Activated CD8-positive, alpha-beta T cell treated with anti-CD3 and anti-CD28 coated beads for 36 hours (primary cell): Measurements from ENCODE around the gene LRRC71. TPM values are rescaled to one million over a fixed set of nuclear protein-coding genes. Genes with fewer than 3 reads are reported as not detected.

Source experiments
- ATAC-seq: fragments of 200-7000 bp; cut with Tn5 transposase; one replicate; pipeline ENCODE4 v1.10.0; 2021; ENCODE audit warnings: mild to moderate bottlenecking, moderate library complexity
- CTCF ChIA-PET: fragments of 350-600 bp; sonication (Branson Sonifier 250); formaldehyde crosslinking; loops from one replicate; lab custom pipeline; 2021; ENCODE audit warnings: antibody characterized with exemption; lab: Charles Lee
- POLR2A ChIA-PET: fragments of 350-600 bp; sonication (Branson Sonifier 250); formaldehyde crosslinking; loops from one replicate; lab custom pipeline; 2021; ENCODE audit warnings: antibody characterized with exemption; lab: Charles Lee
- DNase-seq: peaks from one replicate; pipeline ENCODE4 v3.0.0-alpha.2; 2020
- H3K27ac Mint-ChIP-seq: one replicate; pipeline ENCODE4 v1.8.0; 2021; ENCODE audit warnings: mild to moderate bottlenecking, mixed read lengths
- H3K27me3 Mint-ChIP-seq: one replicate; pipeline ENCODE4 v1.8.0; 2021; ENCODE audit warnings: mixed read lengths
- H3K36me3 Mint-ChIP-seq: one replicate; pipeline ENCODE4 v1.8.0; 2021; ENCODE audit warnings: low read depth, mixed read lengths
- H3K4me1 Mint-ChIP-seq: one replicate; pipeline ENCODE4 v1.8.0; 2021; ENCODE audit warnings: low read depth, mixed read lengths
- H3K4me3 Mint-ChIP-seq: one replicate; pipeline ENCODE4 v1.8.0; 2021; ENCODE audit warnings: mild to moderate bottlenecking, moderate library complexity, mixed read lengths
- H3K9me3 Mint-ChIP-seq: one replicate; pipeline ENCODE4 v1.8.0; 2021; ENCODE audit warnings: mixed read lengths
- intact Hi-C: fragments of 100-400 bp; cut with micrococcal nuclease; formaldehyde crosslinking; loops from one replicate; pipeline ENCODE4 v1.10.0; 2022
- total RNA-seq, 2 experiments: library from RNA; stranded (reverse); gene quantifications; one replicate each; pipeline ENCODE4 v1.2.3, GENCODE V29; 2021
- TF ChIP-seq, protein P1 (sequence below): fragments of 200-600 bp; IDR thresholded peaks from one replicate; pipeline ENCODE4 v1.8.0; 2022; ENCODE audit warnings: antibody characterized with exemption, mild to moderate bottlenecking

Gene LRRC71
- not detected for total RNA-seq

DNA sequence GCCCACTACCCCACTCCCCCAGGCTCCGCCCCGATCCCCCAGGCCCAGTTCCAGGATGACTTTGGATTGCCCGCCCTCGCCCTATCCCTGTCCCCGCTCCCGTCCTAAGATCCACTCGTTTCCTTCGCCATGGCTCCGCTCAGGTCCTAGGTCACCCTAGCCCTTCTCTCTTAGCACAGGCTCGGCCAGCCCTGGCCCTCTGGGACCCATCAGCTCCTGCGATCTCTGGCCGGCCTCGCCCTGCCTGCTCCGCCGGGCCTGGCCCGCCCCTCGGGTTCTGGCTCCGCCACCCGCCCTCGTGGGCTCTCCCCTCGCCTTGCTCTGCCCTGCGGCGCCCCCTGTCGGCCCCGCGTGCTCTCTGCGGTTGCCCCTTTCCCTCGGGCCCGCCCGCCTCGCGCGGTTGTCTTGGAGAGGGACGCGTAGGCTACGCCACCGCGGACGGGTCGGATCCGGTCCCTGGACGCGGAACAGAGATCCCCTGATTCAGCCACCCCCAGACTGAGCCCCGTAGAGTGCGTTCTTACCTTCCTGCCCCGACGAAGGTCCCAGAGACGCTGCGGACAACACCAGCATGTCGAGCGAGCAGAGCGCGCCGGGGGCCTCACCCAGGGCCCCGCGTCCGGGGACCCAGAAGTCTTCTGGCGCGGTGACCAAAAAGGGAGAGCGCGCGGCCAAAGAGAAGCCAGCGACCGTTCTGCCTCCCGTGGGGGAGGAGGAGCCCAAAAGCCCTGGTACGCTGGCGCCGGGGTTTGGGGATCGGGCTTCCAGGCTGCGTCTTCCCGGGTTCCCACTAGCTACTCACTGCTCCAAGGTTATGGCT lies at the start of gene LRRC71:
LRRC71 (plus strand) TSS at position 400 of the 820 bp plus-strand sequence; CDS start at position 572, 172 bp downstream.
- peaks cover 15% of the 10 kb centered on the region for H3K4me1 Mint-ChIP-seq
- H3K9me3 Mint-ChIP-seq = no peaks in the 10 kb centered on the region
- ChIA-PET POLR2A (no interaction called here), CTCF (interaction anchor here (0.6 to 2.3 kb wide), 8 partner anchors 12 to 699 kb away, joined by 3 to 8 read pairs (median 4); no protein-coding TSS in a partner anchor)
- intact Hi-C loops = no loop called here
- H3K27me3 Mint-ChIP-seq = peaks cover 72% of the 10 kb centered on the region
- no peaks in the 10 kb centered on the region for H3K36me3 Mint-ChIP-seq
- ATAC-seq (peak; percentile 94), DNase-seq (peak; percentile 79)
- peak within 1 kb of the TSS; percentile 7 for H3K4me3 Mint-ChIP-seq
- no peak within 1 kb of the TSS for H3K27ac Mint-ChIP-seq
- TF ChIP-seq, protein P1, sequence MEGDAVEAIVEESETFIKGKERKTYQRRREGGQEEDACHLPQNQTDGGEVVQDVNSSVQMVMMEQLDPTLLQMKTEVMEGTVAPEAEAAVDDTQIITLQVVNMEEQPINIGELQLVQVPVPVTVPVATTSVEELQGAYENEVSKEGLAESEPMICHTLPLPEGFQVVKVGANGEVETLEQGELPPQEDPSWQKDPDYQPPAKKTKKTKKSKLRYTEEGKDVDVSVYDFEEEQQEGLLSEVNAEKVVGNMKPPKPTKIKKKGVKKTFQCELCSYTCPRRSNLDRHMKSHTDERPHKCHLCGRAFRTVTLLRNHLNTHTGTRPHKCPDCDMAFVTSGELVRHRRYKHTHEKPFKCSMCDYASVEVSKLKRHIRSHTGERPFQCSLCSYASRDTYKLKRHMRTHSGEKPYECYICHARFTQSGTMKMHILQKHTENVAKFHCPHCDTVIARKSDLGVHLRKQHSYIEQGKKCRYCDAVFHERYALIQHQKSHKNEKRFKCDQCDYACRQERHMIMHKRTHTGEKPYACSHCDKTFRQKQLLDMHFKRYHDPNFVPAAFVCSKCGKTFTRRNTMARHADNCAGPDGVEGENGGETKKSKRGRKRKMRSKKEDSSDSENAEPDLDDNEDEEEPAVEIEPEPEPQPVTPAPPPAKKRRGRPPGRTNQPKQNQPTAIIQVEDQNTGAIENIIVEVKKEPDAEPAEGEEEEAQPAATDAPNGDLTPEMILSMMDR = peak; percentile 85

DNA sequence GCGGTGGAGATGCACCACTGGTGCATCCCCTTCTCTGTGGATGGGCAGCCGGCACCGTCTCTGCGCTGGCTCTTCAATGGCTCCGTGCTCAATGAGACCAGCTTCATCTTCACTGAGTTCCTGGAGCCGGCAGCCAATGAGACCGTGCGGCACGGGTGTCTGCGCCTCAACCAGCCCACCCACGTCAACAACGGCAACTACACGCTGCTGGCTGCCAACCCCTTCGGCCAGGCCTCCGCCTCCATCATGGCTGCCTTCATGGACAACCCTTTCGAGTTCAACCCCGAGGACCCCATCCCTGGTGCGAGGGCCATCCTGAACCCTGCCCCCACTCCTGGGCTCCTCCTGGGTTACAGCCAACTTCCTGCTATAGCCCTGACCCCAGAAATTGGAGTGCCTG lies 46.8 kb upstream of the LRRC71 start:
- H3K9me3 Mint-ChIP-seq = no peaks in the 10 kb centered on the region
- H3K27me3 Mint-ChIP-seq = peaks cover 5% of the 10 kb centered on the region
- TF ChIP-seq, protein P1 = no peak
- H3K4me3 Mint-ChIP-seq = no peak overlapping the region
- intact Hi-C loops = no loop called here
- ChIA-PET POLR2A (interaction anchor here (1.4 kb wide), 1 partner anchor 9 kb away, joined by 3 read pairs; no protein-coding TSS in a partner anchor), CTCF (interaction anchor here (0.7 to 10.4 kb wide), 6 partner anchors 14 to 184 kb away, joined by 3 to 83 read pairs (median 5); partner anchors contain the start of genes NTRK1 and PEAR1)
- no peak overlapping the region for H3K27ac Mint-ChIP-seq
- no peak for ATAC-seq
- H3K36me3 Mint-ChIP-seq = no peaks in the 10 kb centered on the region
- no peak for DNase-seq
- peaks cover 5% of the 10 kb centered on the region for H3K4me1 Mint-ChIP-seq

DNA sequence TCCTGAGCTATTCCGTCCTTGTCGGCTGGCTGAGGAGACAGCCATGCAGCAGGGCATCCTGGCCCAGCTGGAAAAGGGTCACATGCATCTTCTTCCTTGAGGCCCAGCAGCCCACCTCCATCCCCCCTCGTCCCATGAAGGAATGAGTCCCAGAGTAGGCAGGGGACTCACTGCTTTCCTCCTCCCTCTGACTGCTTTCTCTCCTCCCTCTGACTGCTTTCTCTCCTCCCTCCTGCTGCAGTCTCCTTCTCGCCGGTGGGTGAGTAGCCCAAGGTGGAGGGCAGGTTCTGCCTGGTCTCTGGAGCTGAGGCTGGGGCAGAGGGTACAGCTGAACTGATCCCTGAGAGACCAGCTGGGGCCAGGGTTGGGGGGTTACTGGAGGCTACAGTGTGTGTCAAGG lies 46.3 kb upstream of the LRRC71 start:
- no peaks in the 10 kb centered on the region for H3K36me3 Mint-ChIP-seq
- DNase-seq = no peak
- H3K27ac Mint-ChIP-seq = no peak overlapping the region
- TF ChIP-seq, protein P1 = no peak
- ChIA-PET CTCF (interaction anchor here (0.7 to 10.4 kb wide), 7 partner anchors 10 to 185 kb away, joined by 3 to 83 read pairs (median 4); partner anchors contain the start of genes NTRK1 and PEAR1), POLR2A (interaction anchor here (1.4 kb wide), 1 partner anchor 10 kb away, joined by 3 read pairs; no protein-coding TSS in a partner anchor)
- no peaks in the 10 kb centered on the region for H3K9me3 Mint-ChIP-seq
- H3K27me3 Mint-ChIP-seq = peaks cover 5% of the 10 kb centered on the region
- H3K4me3 Mint-ChIP-seq = no peak overlapping the region
- peaks cover 5% of the 10 kb centered on the region for H3K4me1 Mint-ChIP-seq
- intact Hi-C loops = no loop called here
- no peak for ATAC-seq

DNA sequence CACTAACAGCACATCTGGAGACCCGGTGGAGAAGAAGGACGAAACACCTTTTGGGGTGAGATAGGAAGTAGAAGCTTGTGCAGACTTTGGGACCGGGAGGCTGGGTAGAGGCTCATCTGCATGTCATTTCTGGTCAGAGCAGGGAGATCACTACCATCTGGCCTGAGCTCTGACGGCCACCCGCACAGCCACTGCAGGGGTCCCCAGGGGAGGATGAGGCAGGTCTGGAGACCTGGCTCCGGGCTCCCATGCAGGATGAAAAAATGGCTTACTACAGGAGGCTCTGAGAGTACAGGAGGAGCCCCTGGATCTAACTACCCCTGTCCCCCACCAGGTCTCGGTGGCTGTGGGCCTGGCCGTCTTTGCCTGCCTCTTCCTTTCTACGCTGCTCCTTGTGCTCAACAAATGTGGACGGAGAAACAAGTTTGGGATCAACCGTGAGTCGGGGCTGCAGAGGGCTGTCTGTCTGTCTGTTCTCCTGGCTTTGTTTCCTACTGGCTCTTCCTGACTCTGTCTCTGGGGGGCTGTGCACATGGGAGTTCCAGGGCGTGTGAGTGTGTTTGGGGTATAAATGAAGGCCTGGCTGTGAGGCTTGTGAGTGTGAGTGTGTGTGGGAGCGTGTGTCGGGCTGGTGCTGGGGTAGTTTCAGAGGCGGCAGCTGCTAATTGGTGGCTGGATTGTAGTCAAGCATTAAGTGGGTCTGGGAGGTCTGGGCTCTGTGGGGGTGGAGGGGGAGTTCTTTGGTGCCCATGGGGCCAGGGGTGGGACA lies 45.7 kb upstream of the LRRC71 start:
- intact Hi-C loops = no loop called here
- no peak overlapping the region for H3K27ac Mint-ChIP-seq
- CTCF ChIA-PET = interaction anchor here (0.7 to 10.4 kb wide), 7 partner anchors 9 to 185 kb away, joined by 3 to 83 read pairs (median 4); partner anchors contain the start of gene PEAR1
- no peaks in the 10 kb centered on the region for H3K36me3 Mint-ChIP-seq
- no peak overlapping the region for H3K4me3 Mint-ChIP-seq
- H3K9me3 Mint-ChIP-seq = no peaks in the 10 kb centered on the region
- H3K27me3 Mint-ChIP-seq = peaks cover 5% of the 10 kb centered on the region
- no peak for ATAC-seq
- POLR2A ChIA-PET = interaction anchor here (1.4 kb wide), 1 partner anchor 10 kb away, joined by 3 read pairs; no protein-coding TSS in a partner anchor
- H3K4me1 Mint-ChIP-seq = peaks cover 5% of the 10 kb centered on the region
- DNase-seq = no peak
- TF ChIP-seq, protein P1 = no peak
